Forelimb muscle (tissue), 1 donor: ENCODE measurements around the gene FOXK2. TPM values are rescaled to one million over a fixed set of nuclear protein-coding genes. Genes with fewer than 3 reads are reported as not detected.
"Not testable (repeated sequence)": the region's sequence is repeated elsewhere in the genome, so short reads cannot be mapped to it uniquely, and the experiment has no call there.

Source experiments
- DNase-seq: peaks from one replicate; pipeline ENCODE4 v3.0.0-alpha.2; 2013; ENCODE audit warnings: low read depth
- polyA plus RNA-seq: library from polyadenylated mRNA; unstranded; fragments of 120-200 nt; gene quantifications from one replicate; pipeline ENCODE4 v1.2.1, GENCODE V29; 2013; ENCODE audit not compliant: insufficient read length

The FOXK2 gene
- polyA plus RNA-seq, 1 donor = 37.9 TPM

GRCh38 chr17:82495844-82496528, 23.5 kb upstream of the FOXK2 start:
- DNase-seq = no peak

- DNase-seq = peak; percentile 83
Measured at GRCh38 chr17:82496529-82497434, 22.8 kb upstream of the FOXK2 start.

- no peak for DNase-seq
Measured at GRCh38 chr17:82497483-82498405, 21.8 kb upstream of the FOXK2 start.

GRCh38 chr17:82502207-82502606, 17.3 kb upstream of the FOXK2 start:
- no peak for DNase-seq

GRCh38 chr17:82503094-82503727, 16.3 kb upstream of the FOXK2 start:
- no peak for DNase-seq

- DNase-seq = no peak
Measured at GRCh38 chr17:82503728-82504308, 15.7 kb upstream of the FOXK2 start.

GRCh38 chr17:82505296-82505695, 14.2 kb upstream of the FOXK2 start:
- no peak for DNase-seq

- not testable (repeated sequence) for DNase-seq
Measured at GRCh38 chr17:82506402-82506801, 13.1 kb upstream of the FOXK2 start.

GRCh38 chr17:82507631-82508175, 11.8 kb upstream of the FOXK2 start:
- no peak for DNase-seq

GRCh38 chr17:82511642-82512041, 7.9 kb upstream of the FOXK2 start:
- DNase-seq = not testable (repeated sequence)

- DNase-seq = not testable (repeated sequence)
Measured at GRCh38 chr17:82513864-82514263, 5.7 kb upstream of the FOXK2 start.

- no peak for DNase-seq
Measured at GRCh38 chr17:82517230-82517865, 2.2 kb upstream of the FOXK2 start.

- DNase-seq = no peak
Measured at GRCh38 chr17:82519971-82520903, 705 bp downstream of the FOXK2 start.

GRCh38 chr17:82524540-82524939, 5.0 kb downstream of the FOXK2 start:
- no peak for DNase-seq

- no peak for DNase-seq
Measured at GRCh38 chr17:82525712-82526111, 6.2 kb downstream of the FOXK2 start.

- DNase-seq = no peak
Measured at GRCh38 chr17:82527898-82528297, 8.4 kb downstream of the FOXK2 start.

GRCh38 chr17:82528484-82529265, 9.1 kb downstream of the FOXK2 start:
- DNase-seq = no peak

- DNase-seq = no peak
Measured at GRCh38 chr17:82529914-82530300, 10.4 kb downstream of the FOXK2 start.
